Activated CD8-positive, alpha-beta memory T cell treated with anti-CD3 and anti-CD28 coated beads for 36 hours (primary cell): ENCODE results near the gene ATP5MG. TPM values are rescaled to one million over a fixed set of nuclear protein-coding genes. Genes with fewer than 3 reads are reported as not detected.

Experiments used
- total RNA-seq, 2 experiments: library from RNA; stranded (reverse); gene quantifications; one replicate each; pipeline ENCODE4 v1.2.3, GENCODE V29; 2021

Gene ATP5MG
- total RNA-seq, 2 experiments from 2014 or later: 279 to 296 TPM

Other genes with a start within 250 kb of the ATP5MG start
- gene SCN4B, start 248.8 kb upstream of the ATP5MG start, total RNA-seq: under 1 TPM; 0.19 to 0.29 TPM
- gene SCN2B, start 225.0 kb upstream of the ATP5MG start, total RNA-seq: not detected
- gene JAML, start 176.6 kb upstream of the ATP5MG start, total RNA-seq: 100 to 1,000 TPM; 300 to 305 TPM
- 10 to 100 TPM; 83.9 to 84.1 TPM for gene MPZL3, start 149.2 kb upstream of the ATP5MG start, total RNA-seq
- 1 to 10 TPM; 6.1 to 7.8 TPM for gene MPZL2, start 137.3 kb upstream of the ATP5MG start, total RNA-seq
- gene CD3E, start 96.9 kb upstream of the ATP5MG start, total RNA-seq: 100 to 1,000 TPM; 491 to 500 TPM
- 100 to 1,000 TPM; 407 to 417 TPM for gene CD3D, start 58.9 kb upstream of the ATP5MG start, total RNA-seq
- gene CD3G, start 57.3 kb upstream of the ATP5MG start, total RNA-seq: 100 to 1,000 TPM; 145 to 146 TPM
- gene UBE4A, start 42.0 kb upstream of the ATP5MG start, total RNA-seq: 10 to 100 TPM; 54.0 to 55.7 TPM
- gene KMT2A, start 34.9 kb downstream of the ATP5MG start, total RNA-seq: 10 to 100 TPM; 66.5 to 67.6 TPM
- gene TTC36, start 125.9 kb downstream of the ATP5MG start, total RNA-seq: under 1 TPM; 0.38 to 0.52 TPM
- 1 to 10 TPM; 8.9 to 9.6 TPM for gene TMEM25, start 129.6 kb downstream of the ATP5MG start, total RNA-seq
- gene IFT46, start 164.3 kb downstream of the ATP5MG start, total RNA-seq: 10 to 100 TPM; 21.9 to 22.3 TPM
- gene ARCN1, start 170.8 kb downstream of the ATP5MG start, total RNA-seq: 100 to 1,000 TPM; 146 to 148 TPM
- gene PHLDB1, start 206.0 kb downstream of the ATP5MG start, total RNA-seq: 1 to 10 TPM; 1.6 to 1.9 TPM